Skeletal muscle satellite cell (primary cell): ENCODE results near the gene GALNT17.

Experiments
- H3K27me3 ChIP-seq: 2 replicates; pipeline ENCODE4 v1.7.0; 2013; ENCODE audit warnings: low read length; ENCODE audit not compliant: control insufficient read depth, insufficient read depth
- H3K36me3 ChIP-seq: 2 replicates; pipeline ENCODE4 v1.7.0; 2013; ENCODE audit warnings: mild to moderate bottlenecking, control low read depth, low read length; ENCODE audit not compliant: insufficient read depth
- H3K4me1 ChIP-seq: 2 replicates; pipeline ENCODE4 v1.7.0; 2013; ENCODE audit warnings: low read length; ENCODE audit not compliant: control insufficient read depth, insufficient read depth
- H3K4me2 ChIP-seq: 2 replicates; pipeline ENCODE4 v1.7.0; 2013; ENCODE audit warnings: mild to moderate bottlenecking, low read length
- H3K4me3 ChIP-seq: 2 replicates; pipeline ENCODE4 v1.7.0; 2013; ENCODE audit warnings: low read length
- H3K9ac ChIP-seq: 2 replicates; pipeline ENCODE4 v1.7.0; 2013; ENCODE audit warnings: mild to moderate bottlenecking, low read depth, low read length, moderate library complexity
- H3K9me3 ChIP-seq: replicated peaks from 2 replicates; pipeline ENCODE4 v1.7.0; 2013; ENCODE audit warnings: mild to moderate bottlenecking, control low read depth, low read length

The GALNT17 gene

DNA sequence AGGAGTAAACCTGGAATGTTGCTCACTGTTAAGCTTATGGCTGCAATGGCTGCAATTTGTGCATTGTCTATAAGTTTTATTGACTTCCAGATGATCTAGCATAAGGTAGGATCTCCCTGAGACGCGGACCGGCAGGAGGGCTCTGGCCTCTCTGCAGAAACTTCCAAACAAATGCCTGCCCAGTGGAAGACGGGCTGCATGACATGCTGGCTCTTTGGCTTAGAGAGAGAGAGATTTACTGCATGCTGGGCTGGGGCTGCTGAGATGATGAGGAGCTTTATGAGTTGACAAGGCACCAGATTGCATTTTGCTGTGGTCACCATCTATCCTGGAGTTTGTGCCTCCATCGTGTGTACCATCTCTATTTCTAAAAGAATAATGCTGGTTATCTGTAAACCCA, 193.2 kb downstream of the GALNT17 start:
- Histone ChIP-seq H3K9ac (no peak overlapping the region), H3K36me3 (no peaks in the 10 kb centered on the region), H3K4me1 (no peaks in the 10 kb centered on the region), H3K4me3 (no peak overlapping the region), H3K9me3 (no peaks in the 10 kb centered on the region), H3K4me2 (no peak overlapping the region), H3K27me3 (no peaks in the 10 kb centered on the region)

DNA sequence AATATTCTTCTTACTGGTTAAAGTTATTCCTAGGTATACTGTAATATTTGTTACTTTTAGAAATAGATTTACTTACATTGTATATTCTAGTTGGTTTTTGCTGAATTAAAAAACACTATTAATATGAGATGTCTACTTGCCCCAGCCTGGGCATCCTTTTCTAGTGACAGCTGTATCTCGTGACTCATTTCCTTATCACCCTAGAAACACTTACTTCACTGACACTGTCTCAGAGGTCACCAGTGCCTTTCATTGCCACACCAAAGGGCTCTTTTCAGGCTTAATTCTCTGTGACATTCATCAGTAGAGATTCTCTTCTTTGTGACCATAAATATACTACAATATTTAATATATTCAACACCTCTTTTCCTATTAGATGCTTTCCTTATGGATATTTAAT, 194.7 kb downstream of the GALNT17 start:
- Histone ChIP-seq H3K9ac (no peak overlapping the region), H3K4me1 (no peaks in the 10 kb centered on the region), H3K36me3 (no peaks in the 10 kb centered on the region), H3K9me3 (no peaks in the 10 kb centered on the region), H3K4me2 (no peak overlapping the region), H3K27me3 (no peaks in the 10 kb centered on the region), H3K4me3 (no peak overlapping the region)

DNA sequence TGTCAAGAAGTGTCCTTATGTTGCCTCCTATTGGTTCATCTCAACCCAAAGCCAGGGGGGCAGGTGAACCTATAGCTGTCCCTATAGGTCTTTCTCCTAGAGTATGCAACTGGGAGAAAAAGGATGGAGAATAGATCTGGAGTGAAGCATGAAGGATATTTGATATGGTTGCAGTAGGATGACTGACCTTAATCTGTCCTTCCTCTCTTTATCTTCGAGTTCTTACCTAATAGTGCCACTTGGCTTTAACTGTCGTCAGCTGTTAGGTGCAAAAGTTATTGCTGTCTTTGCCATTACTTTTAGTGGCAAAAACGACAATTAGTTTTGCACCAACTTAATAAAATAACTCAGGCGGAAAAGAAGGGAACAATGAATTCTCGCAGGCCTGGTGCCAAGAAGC, 196.0 kb downstream of the GALNT17 start:
- no peak overlapping the region for H3K9ac ChIP-seq

DNA sequence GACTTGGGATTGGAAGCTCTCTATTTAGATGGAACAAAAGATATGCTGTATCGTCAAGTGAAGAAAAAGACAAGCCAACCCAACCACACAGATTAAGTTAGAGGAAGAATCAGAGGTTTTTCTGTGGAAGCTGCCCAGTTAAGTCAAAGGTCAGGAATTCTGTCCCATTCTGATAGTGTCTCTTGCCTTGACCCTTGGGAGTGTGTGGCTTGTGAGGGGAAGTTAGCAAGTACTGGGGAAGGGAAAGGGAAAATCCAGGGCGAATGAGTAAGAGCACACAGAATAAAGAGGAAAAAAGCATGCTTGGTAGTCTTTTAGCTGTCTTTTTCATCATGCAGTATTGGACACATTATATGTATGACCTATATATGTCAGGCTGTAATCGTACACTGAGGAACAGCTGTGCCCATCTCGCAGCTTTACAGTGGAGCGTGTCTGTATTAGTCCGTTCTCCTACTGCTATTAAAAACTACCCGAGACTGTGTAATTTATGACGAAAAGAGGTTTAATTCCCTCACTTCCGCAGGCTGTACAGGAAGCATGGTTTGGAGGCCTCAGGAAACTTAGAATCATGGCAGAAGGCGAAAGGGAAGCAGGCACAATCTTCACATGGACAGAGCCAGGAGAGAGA, 197.2 kb downstream of the GALNT17 start:
- H3K4me2 ChIP-seq: no peak overlapping the region
- H3K9ac ChIP-seq: no peak overlapping the region
- H3K4me1 ChIP-seq: no peaks in the 10 kb centered on the region
- no peak overlapping the region for H3K4me3 ChIP-seq
- no peaks in the 10 kb centered on the region for H3K9me3 ChIP-seq
- no peaks in the 10 kb centered on the region for H3K27me3 ChIP-seq
- no peaks in the 10 kb centered on the region for H3K36me3 ChIP-seq

More for the DNA sequence above, 196.0 kb downstream of the GALNT17 start:
- Histone ChIP-seq H3K4me3 (no peak overlapping the region), H3K4me1 (no peaks in the 10 kb centered on the region), H3K4me2 (no peak overlapping the region), H3K9me3 (no peaks in the 10 kb centered on the region), H3K36me3 (no peaks in the 10 kb centered on the region), H3K27me3 (no peaks in the 10 kb centered on the region)

DNA sequence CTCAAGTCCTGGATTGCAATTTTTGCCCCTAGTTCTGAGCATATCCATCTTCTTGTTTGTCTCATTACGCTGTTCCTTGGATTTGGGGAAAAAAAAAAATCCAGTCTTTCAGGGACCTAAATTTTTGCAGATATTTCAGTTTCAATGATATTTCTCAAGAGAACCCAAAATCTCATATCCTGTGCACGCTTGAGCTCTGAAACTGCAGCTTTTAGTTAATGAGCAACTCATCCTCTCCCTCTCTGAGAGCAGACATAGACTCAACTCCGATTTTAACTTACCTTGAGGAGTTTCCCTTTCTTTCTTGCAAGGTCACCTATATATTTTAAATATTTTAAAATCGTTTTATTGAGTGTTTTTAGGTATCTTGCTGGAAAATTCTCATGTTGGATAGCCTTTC, 200.3 kb downstream of the GALNT17 start:
- H3K4me3 ChIP-seq: no peak overlapping the region
- no peaks in the 10 kb centered on the region for H3K36me3 ChIP-seq
- no peaks in the 10 kb centered on the region for H3K4me1 ChIP-seq
- no peaks in the 10 kb centered on the region for H3K27me3 ChIP-seq
- H3K9ac ChIP-seq: no peak overlapping the region
- H3K9me3 ChIP-seq: no peaks in the 10 kb centered on the region
- H3K4me2 ChIP-seq: no peak overlapping the region

DNA sequence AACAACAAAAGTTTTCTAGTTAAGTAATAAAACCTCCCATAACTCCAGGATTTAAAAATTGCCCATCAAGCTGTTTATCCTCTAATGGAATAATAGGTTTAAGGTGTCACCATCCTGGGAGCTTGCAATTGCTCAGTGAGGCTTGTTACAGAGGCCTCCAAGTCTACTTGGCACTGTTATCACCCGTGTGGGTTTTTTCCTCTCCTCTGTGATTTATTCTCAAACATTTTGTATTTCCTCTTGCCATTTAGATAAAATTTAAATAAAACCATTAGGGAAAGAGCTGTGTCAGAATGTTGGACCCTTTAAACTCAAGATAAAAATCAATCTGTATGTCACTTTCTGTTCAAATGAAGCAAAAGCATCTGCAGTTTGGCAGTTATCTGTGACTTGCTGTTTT, 202.6 kb downstream of the GALNT17 start:
- Histone ChIP-seq H3K36me3 (no peaks in the 10 kb centered on the region), H3K4me2 (no peak overlapping the region), H3K9me3 (no peaks in the 10 kb centered on the region), H3K9ac (no peak overlapping the region), H3K27me3 (no peaks in the 10 kb centered on the region), H3K4me3 (no peak overlapping the region), H3K4me1 (no peaks in the 10 kb centered on the region)

DNA sequence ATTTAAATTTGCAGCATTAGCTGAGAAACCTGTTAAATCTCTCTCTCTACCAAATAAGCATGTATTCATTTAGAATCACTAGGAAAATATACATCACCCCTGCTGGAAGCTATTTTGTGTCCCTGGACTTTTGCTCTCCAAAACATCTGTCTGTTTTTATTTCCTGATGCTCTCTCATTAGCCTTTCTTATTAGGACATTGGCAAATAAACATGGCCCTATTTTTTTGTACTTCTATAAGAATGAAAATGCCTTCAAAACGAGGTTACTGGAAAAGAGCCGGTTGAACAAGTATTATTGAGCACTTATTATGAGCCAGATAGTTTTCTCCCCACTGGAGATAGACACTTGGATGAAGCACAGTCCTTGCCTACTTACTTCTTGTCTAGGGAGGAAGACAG, 206.9 kb downstream of the GALNT17 start:
- no peaks in the 10 kb centered on the region for H3K4me1 ChIP-seq
- no peaks in the 10 kb centered on the region for H3K9me3 ChIP-seq
- H3K27me3 ChIP-seq: no peaks in the 10 kb centered on the region
- H3K9ac ChIP-seq: no peak overlapping the region
- no peak overlapping the region for H3K4me2 ChIP-seq
- H3K4me3 ChIP-seq: no peak overlapping the region
- no peaks in the 10 kb centered on the region for H3K36me3 ChIP-seq

DNA sequence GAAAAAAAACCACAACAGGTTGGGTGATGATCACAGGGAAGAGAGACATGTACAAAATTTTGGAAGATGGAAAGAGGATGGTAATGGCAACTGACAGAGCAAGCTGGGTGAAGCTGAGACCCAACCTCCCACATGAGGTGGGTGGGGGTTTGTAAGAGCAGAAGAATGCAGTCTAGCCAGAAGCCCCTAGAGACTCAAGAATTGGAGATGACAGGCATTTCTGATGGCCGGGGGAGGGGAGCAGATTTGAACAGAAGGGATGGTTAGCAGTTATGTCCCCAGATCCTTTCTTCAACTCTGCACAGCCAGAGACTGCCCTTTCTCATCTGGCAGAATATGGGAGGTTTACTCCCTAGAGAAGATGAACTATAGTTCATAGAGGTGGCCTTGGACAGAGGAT, 208.0 kb downstream of the GALNT17 start:
- Histone ChIP-seq H3K36me3 (no peaks in the 10 kb centered on the region), H3K9me3 (no peaks in the 10 kb centered on the region), H3K9ac (no peak overlapping the region), H3K27me3 (no peaks in the 10 kb centered on the region), H3K4me3 (no peak overlapping the region), H3K4me1 (no peaks in the 10 kb centered on the region), H3K4me2 (no peak overlapping the region)

DNA sequence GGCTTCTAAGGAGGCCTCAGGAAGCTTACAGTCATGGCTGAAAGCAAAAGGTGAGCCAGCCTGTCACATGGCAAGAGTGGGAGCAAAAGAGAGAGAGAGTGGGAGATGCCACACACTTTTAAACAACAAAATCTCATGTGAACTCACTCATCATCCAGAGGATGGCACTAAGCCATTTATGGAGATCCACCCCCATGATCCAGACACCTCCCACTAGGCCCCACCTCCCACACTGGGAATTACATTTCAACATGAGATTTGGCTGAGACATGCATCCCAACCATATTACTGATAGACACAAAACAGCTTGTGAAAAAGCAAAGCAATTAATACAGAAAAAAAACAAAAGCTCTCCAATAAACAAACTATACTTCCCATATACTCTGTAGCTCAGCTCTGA, 210.3 kb downstream of the GALNT17 start:
- Histone ChIP-seq H3K9me3 (peaks cover 3% of the 10 kb centered on the region), H3K4me1 (no peaks in the 10 kb centered on the region), H3K36me3 (no peaks in the 10 kb centered on the region), H3K27me3 (no peaks in the 10 kb centered on the region), H3K4me2 (no peak overlapping the region), H3K9ac (no peak overlapping the region), H3K4me3 (no peak overlapping the region)

DNA sequence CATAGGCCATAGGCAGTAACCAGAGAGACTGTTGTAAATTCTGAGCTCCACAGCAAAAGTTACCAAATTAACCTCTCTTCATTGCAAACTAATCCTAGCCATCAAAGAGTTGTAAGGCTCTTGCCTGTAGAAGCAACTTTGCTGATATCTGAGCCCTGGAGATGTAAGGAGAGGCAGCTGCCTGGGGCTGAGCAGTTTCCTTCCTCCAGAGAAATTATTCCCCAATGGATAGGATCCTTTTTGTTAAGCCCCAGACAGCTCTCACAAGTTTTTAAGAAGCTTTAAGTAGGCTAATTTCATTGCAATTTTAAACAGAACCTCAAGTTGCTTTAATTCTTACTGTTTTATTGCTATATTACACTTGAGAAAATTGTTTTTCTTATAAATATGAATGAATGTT, 211.1 kb downstream of the GALNT17 start:
- peaks cover 3% of the 10 kb centered on the region for H3K9me3 ChIP-seq
- no peaks in the 10 kb centered on the region for H3K27me3 ChIP-seq
- no peak overlapping the region for H3K9ac ChIP-seq
- no peak overlapping the region for H3K4me2 ChIP-seq
- H3K4me3 ChIP-seq: no peak overlapping the region
- no peaks in the 10 kb centered on the region for H3K36me3 ChIP-seq
- no peaks in the 10 kb centered on the region for H3K4me1 ChIP-seq

DNA sequence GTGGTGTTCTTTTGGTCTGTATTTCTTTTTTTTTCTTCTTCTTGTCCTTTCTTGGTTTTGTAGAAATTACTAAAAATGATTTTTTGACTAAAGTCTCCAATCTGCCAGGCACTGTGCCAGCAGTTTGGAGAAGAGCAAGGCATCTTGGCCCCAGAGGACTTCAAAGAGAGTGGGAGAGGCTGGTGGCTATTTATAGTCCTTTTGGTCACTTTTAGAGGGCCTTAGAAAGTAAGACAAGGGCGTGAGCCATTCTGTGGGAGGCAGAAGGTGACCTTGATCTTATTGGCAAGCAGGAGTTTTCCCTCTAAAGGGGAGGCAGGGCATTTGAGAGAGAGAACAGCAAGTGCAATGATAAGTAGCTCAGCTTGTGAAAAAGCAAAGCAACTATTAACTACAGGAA, 211.9 kb downstream of the GALNT17 start:
- no peak overlapping the region for H3K9ac ChIP-seq
- H3K27me3 ChIP-seq: no peaks in the 10 kb centered on the region

DNA sequence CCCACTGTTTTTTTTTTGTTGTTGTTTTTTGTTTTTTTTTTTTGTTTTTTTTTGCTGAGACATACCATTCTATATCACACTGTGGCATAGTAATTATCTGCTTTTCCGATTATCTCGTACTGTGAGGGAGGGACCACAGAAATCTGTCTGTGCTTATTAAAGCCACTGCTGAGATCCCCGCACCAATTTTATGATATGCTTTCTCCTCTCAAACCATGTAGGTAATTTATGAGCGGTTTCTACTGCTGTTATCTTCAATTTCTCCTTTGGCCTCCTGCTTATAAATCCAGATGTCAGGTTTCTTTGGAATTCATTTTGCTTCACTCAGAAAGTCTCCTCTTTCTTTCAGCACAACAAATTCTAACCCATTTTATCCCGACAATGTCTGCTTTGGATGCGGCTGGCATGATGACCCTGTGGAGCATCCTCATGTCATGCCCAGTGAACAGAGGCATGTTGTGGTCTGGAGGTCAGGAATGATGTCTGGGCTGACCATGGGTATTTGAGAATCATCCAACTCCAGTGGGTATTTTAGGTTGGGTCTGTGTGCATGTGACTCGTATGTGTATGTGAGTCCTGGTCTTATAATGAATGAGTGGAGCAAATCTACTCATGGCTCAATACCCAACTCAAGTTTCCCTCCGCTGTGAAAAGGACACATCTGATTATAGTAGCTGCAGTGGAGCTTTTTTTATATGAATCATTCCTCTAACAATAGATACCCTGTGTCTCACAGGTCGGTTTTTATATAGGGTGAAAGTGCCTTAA, 213.4 kb downstream of the GALNT17 start:
- H3K4me2 ChIP-seq: no peak overlapping the region
- H3K4me1 ChIP-seq: no peaks in the 10 kb centered on the region
- peaks cover 3% of the 10 kb centered on the region for H3K9me3 ChIP-seq
- no peaks in the 10 kb centered on the region for H3K36me3 ChIP-seq
- no peak overlapping the region for H3K4me3 ChIP-seq
- no peaks in the 10 kb centered on the region for H3K27me3 ChIP-seq
- no peak overlapping the region for H3K9ac ChIP-seq

More for the DNA sequence above, 211.9 kb downstream of the GALNT17 start:
- Histone ChIP-seq H3K4me1 (no peaks in the 10 kb centered on the region), H3K36me3 (no peaks in the 10 kb centered on the region), H3K4me3 (no peak overlapping the region), H3K4me2 (no peak overlapping the region), H3K9me3 (peaks cover 3% of the 10 kb centered on the region)
